ENCODE results near the gene FSTL1.
A peak's percentile ranks its signal among the peaks of the same experiment; 100 is the strongest.

The FSTL1 gene

GRCh38 chr3:120469440-120469839 is 18.6 kb upstream of the FSTL1 start:
- FAIRE-seq, result no peak
- no peak for DNase-seq (ENCODE audit: insufficient read length, low spot score)

GRCh38 chr3:120468635-120469295 is 18.0 kb upstream of the FSTL1 start:
- DNase-seq (ENCODE audit: insufficient read length, low spot score) (no peak), FAIRE-seq (no peak)

GRCh38 chr3:120462409-120462959 is 11.7 kb upstream of the FSTL1 start:
- FAIRE-seq (no peak), DNase-seq (ENCODE audit: insufficient read length, low spot score) (no peak)

- no peak for FAIRE-seq
- DNase-seq (ENCODE audit: insufficient read length, low spot score), result no peak
These were observed 10.6 kb upstream of the FSTL1 start for GRCh38 chr3:120461416-120461815.

GRCh38 chr3:120460862-120461261 is 10.1 kb upstream of the FSTL1 start:
- FAIRE-seq, result no peak
- no peak for DNase-seq (ENCODE audit: insufficient read length, low spot score)

- DNase-seq (ENCODE audit: insufficient read length, low spot score) (no peak), FAIRE-seq (no peak)
These were observed 9.5 kb upstream of the FSTL1 start for GRCh38 chr3:120460181-120460790.

- FAIRE-seq, result peak; percentile 44
These were observed 8.4 kb upstream of the FSTL1 start for GRCh38 chr3:120459196-120459595.

GRCh38 chr3:120457827-120458226 is 7.0 kb upstream of the FSTL1 start:
- DNase-seq (ENCODE audit: insufficient read length, low spot score) (no peak), FAIRE-seq (no peak)

More at GRCh38 chr3:120459196-120459595, 8.4 kb upstream of the FSTL1 start:
- no peak for DNase-seq (ENCODE audit: insufficient read length, low spot score)

GRCh38 chr3:120454076-120454689 is 3.4 kb upstream of the FSTL1 start:
- FAIRE-seq (no peak), DNase-seq (ENCODE audit: insufficient read length, low spot score) (no peak)

- no peak for DNase-seq (ENCODE audit: insufficient read length, low spot score)
- FAIRE-seq, result no peak
These were observed 2.0 kb upstream of the FSTL1 start for GRCh38 chr3:120452816-120453215.

- no peak for FAIRE-seq
- no peak for DNase-seq (ENCODE audit: insufficient read length, low spot score)
These were observed 1.0 kb upstream of the FSTL1 start for GRCh38 chr3:120451806-120452205.

- FAIRE-seq, result no peak
These were observed 525 bp upstream of the FSTL1 start for GRCh38 chr3:120451272-120451761.

GRCh38 chr3:120449701-120450599 is 842 bp downstream of the FSTL1 start:
- no peak for FAIRE-seq

More at GRCh38 chr3:120451272-120451761, 525 bp upstream of the FSTL1 start:
- no peak for DNase-seq (ENCODE audit: insufficient read length, low spot score)

GRCh38 chr3:120449251-120449650 is 1.5 kb downstream of the FSTL1 start:
- DNase-seq (ENCODE audit: insufficient read length, low spot score), result no peak
- FAIRE-seq, result no peak

More at GRCh38 chr3:120449701-120450599, 842 bp downstream of the FSTL1 start:
- DNase-seq (ENCODE audit: insufficient read length, low spot score), result no peak

- DNase-seq (ENCODE audit: insufficient read length, low spot score), result no peak
- peak; percentile 16 for FAIRE-seq
These were observed 2.0 kb downstream of the FSTL1 start for GRCh38 chr3:120448756-120449155.

GRCh38 chr3:120446891-120447668 is 3.7 kb downstream of the FSTL1 start:
- FAIRE-seq, result no peak
- DNase-seq (ENCODE audit: insufficient read length, low spot score), result no peak

- DNase-seq (ENCODE audit: insufficient read length, low spot score), result no peak
- no peak for FAIRE-seq
These were observed 5.1 kb downstream of the FSTL1 start for GRCh38 chr3:120445654-120446053.

GRCh38 chr3:120443626-120444123 is 7.1 kb downstream of the FSTL1 start:
- FAIRE-seq (no peak), DNase-seq (ENCODE audit: insufficient read length, low spot score) (no peak)

- FAIRE-seq, result no peak
- no peak for DNase-seq (ENCODE audit: insufficient read length, low spot score)
These were observed 7.7 kb downstream of the FSTL1 start for GRCh38 chr3:120442975-120443517.
